Panc1 (cell line): ENCODE measurements around the gene ACSS1. TPM values are rescaled to one million over a fixed set of nuclear protein-coding genes. Genes with fewer than 3 reads are reported as not detected.

Source experiments
- ATAC-seq: fragments of 200-7000 bp; cut with Tn5 transposase; 2 replicates; pipeline ENCODE4 v1.9.1; 2020; ENCODE audit warnings: mild to moderate bottlenecking, moderate library complexity
- BruUV-seq: library from RNA; stranded (reverse); fragments of 400-500 nt; replicated peaks from 2 replicates; lab custom pipeline; 2021; lab: Mats Ljungman, UMichigan
- CTCF ChIA-PET: fragments of 300-600 bp; sonication (Branson Sonifier 250); formaldehyde crosslinking; loops from one replicate; lab custom pipeline; 2022; ENCODE audit warnings: antibody characterized with exemption; lab: Charles Lee
- POLR2A ChIA-PET: fragments of 300-600 bp; sonication (Branson Sonifier 250); formaldehyde crosslinking; loops from one replicate; lab custom pipeline; 2022; ENCODE audit warnings: antibody characterized with exemption; lab: Charles Lee
- DNase-seq: peaks from one replicate; pipeline ENCODE4 v3.0.0-alpha.2; 2010; ENCODE audit warnings: low read depth, low spot score
- H3K27ac ChIP-seq: 2 replicates; pipeline ENCODE4 v1.5.1; 2011; ENCODE audit warnings: mild to moderate bottlenecking, low read length, inconsistent platforms
- H3K27me3 ChIP-seq: fragments of 200-500 bp; sonication (Bioruptor generic); 2 replicates; pipeline ENCODE4 v1.6.0; 2014; ENCODE audit warnings: low read length, inconsistent platforms; ENCODE audit not compliant: control insufficient read depth, insufficient read depth
- H3K36me3 ChIP-seq: fragments of 200-500 bp; sonication (Bioruptor generic); 2 replicates; pipeline ENCODE4 v1.5.1; 2014; ENCODE audit warnings: inconsistent platforms, mild to moderate bottlenecking, low read length, moderate library complexity; ENCODE audit not compliant: control insufficient read depth, insufficient read depth
- H3K4me1 ChIP-seq: 2 replicates; pipeline ENCODE4 v1.5.1; 2011; ENCODE audit warnings: inconsistent platforms, mild to moderate bottlenecking, low read length, moderate library complexity; ENCODE audit not compliant: control insufficient read depth, insufficient read depth
- H3K4me3 ChIP-seq, 2 experiments: 2 replicates each; pipeline ENCODE4 v1.5.1; 2011 to 2012; ENCODE audit warnings: low read depth in 2 of 2, low read length in 2 of 2, mild to moderate bottlenecking in 2 of 2, inconsistent platforms in 1 of 2, moderate library complexity in 1 of 2
- H3K9me3 ChIP-seq: fragments of 200-500 bp; sonication (Bioruptor generic); 2 replicates; pipeline ENCODE4 v1.5.1; 2014; ENCODE audit warnings: low read depth, mild to moderate bottlenecking, inconsistent platforms, low read length, moderate library complexity; ENCODE audit not compliant: control insufficient read depth, insufficient read depth
- CTCF ChIP-seq: fragments of 450-650 bp; IDR thresholded peaks from 2 replicates; pipeline ENCODE4 v1.5.1; 2017; ENCODE audit warnings: mild to moderate bottlenecking
- POLR2AphosphoS5 ChIP-seq: IDR thresholded peaks from 2 replicates; pipeline ENCODE4 v1.6.1; 2012; ENCODE audit warnings: mild to moderate bottlenecking, low read depth, low read length, moderate library complexity
- REST ChIP-seq, 2 experiments: IDR thresholded peaks; 2 replicates each; pipeline ENCODE4 v1.6.1; 2011 to 2012; ENCODE audit warnings: low read depth in 2 of 2, control low read depth in 1 of 2, low read length in 1 of 2, mild to moderate bottlenecking in 1 of 2, moderate library complexity in 1 of 2; ENCODE audit not compliant: insufficient read depth in 1 of 2
- SIN3A ChIP-seq: IDR thresholded peaks from 2 replicates; pipeline ENCODE4 v1.6.1; 2012; ENCODE audit warnings: low read depth, mild to moderate bottlenecking, low read length, moderate library complexity, borderline replicate concordance; ENCODE audit not compliant: insufficient read depth
- TCF7L2 ChIP-seq: IDR thresholded peaks from 2 replicates; pipeline ENCODE4 v1.6.1; 2011; ENCODE audit warnings: mild to moderate bottlenecking, low read depth, low read length, inconsistent platforms
- in situ Hi-C: cut with HindIII; loops from 2 replicates; pipeline ENCODE4 v1.10.0; 2016; ENCODE audit warnings: low sequenced_read_pairs, low pct_unique_long_range_greater_than_20kb
- intact Hi-C: fragments of 100-400 bp; cut with micrococcal nuclease; formaldehyde crosslinking; loops from one replicate; pipeline ENCODE4 v1.10.0; 2022; ENCODE audit not compliant: unreplicated experiment
- total RNA-seq: library from RNA; stranded (reverse); gene quantifications from one replicate; pipeline ENCODE4 v1.2.1, GENCODE V29; 2021; ENCODE audit not compliant: unreplicated experiment

ACSS1 gene
- total RNA-seq, 1 experiment from 2014 or later: 32.2 TPM

GRCh38 chr20:25047766-25048165 lies 10.2 kb downstream of the ACSS1 start:
- no TSS peak for BruUV-seq
- no peak overlapping the region for H3K27ac ChIP-seq
- POLR2A ChIA-PET: no interaction called here
- H3K4me1 ChIP-seq: no peaks in the 10 kb centered on the region; the same call in 1 of the 2 replicates
- H3K36me3 ChIP-seq: no peaks in the 10 kb centered on the region
- TF ChIP-seq SIN3A: no peak
- no peak for TF ChIP-seq REST (IDR thresholded peaks at IDR 0.05; ENCODE audit: insufficient read depth in 1 of 2, low read depth in 2 of 2, low read length in 1 of 2)
- TF ChIP-seq TCF7L2: no peak
- no peak for TF ChIP-seq POLR2AphosphoS5
- no peak for TF ChIP-seq CTCF
- intact Hi-C loops: no loop called here
- no peaks in the 10 kb centered on the region for H3K9me3 ChIP-seq
- H3K27me3 ChIP-seq: no peaks in the 10 kb centered on the region
- in situ Hi-C loops: no loop called here
- H3K4me3 ChIP-seq: no peak overlapping the region
- DNase-seq (no peak), ATAC-seq (no peak)
- CTCF ChIA-PET: no interaction called here

GRCh38 chr20:25046736-25047666 lies 10.9 kb downstream of the ACSS1 start:
- ChIA-PET POLR2A (no interaction called here), CTCF (interaction anchor here (0.6 kb wide), 1 partner anchor 186 kb away, joined by 5 read pairs; no protein-coding TSS in a partner anchor)
- in situ Hi-C loops: no loop called here

More at GRCh38 chr20:25046736-25047666, 10.9 kb downstream of the ACSS1 start:
- H3K27ac ChIP-seq: no peak overlapping the region
- no peaks in the 10 kb centered on the region for H3K9me3 ChIP-seq
- ATAC-seq (no peak), DNase-seq (no peak)
- no TSS peak for BruUV-seq
- no peak for TF ChIP-seq REST (IDR thresholded peaks at IDR 0.05; ENCODE audit: insufficient read depth in 1 of 2, low read depth in 2 of 2, low read length in 1 of 2)
- TF ChIP-seq SIN3A: no peak
- no peak for TF ChIP-seq POLR2AphosphoS5
- no peak for TF ChIP-seq CTCF
- TF ChIP-seq TCF7L2: no peak
- no peaks in the 10 kb centered on the region for H3K36me3 ChIP-seq
- no peaks in the 10 kb centered on the region for H3K27me3 ChIP-seq
- intact Hi-C loops: no loop called here
- no peak overlapping the region for H3K4me3 ChIP-seq
- H3K4me1 ChIP-seq: no peaks in the 10 kb centered on the region; the same call in 1 of the 2 replicates
